Endothelial cell of umbilical vein (primary cell): ENCODE results near the gene MOK.

Source experiments
- EZH2 ChIP-seq: IDR thresholded peaks from 2 replicates; pipeline ENCODE4 v1.6.1; 2012; ENCODE audit warnings: borderline replicate concordance, low read depth, mild to moderate bottlenecking, moderate library complexity, low read length, inconsistent platforms; ENCODE audit not compliant: severe bottlenecking
- FOS ChIP-seq: IDR thresholded peaks from 2 replicates; pipeline ENCODE4 v1.6.1; 2011; ENCODE audit warnings: mild to moderate bottlenecking, low read length, moderate library complexity, borderline replicate concordance; ENCODE audit not compliant: insufficient read depth
- JUN ChIP-seq: IDR thresholded peaks from 2 replicates; pipeline ENCODE4 v1.6.1; 2011; ENCODE audit warnings: borderline replicate concordance, low read depth; ENCODE audit not compliant: insufficient read length, insufficient read depth
- POLR2A ChIP-seq: IDR thresholded peaks from 2 replicates; pipeline ENCODE4 v1.6.1; 2012; ENCODE audit warnings: low read depth, mild to moderate bottlenecking, control low read depth, low read length
- POLR2AphosphoS5 ChIP-seq: IDR thresholded peaks from 2 replicates; pipeline ENCODE4 v1.6.1; 2012; ENCODE audit warnings: low read depth, mild to moderate bottlenecking, control low read depth, low read length, moderate library complexity; ENCODE audit not compliant: insufficient read depth
- TF ChIP-seq, protein P1 (sequence below), 2 donors: IDR thresholded peaks; 1 replicate in 1 of 2; 2 replicates in 1 of 2; pipeline ENCODE4 v1.5.1; 2011; ENCODE audit warnings: low read length in 2 of 2, mild to moderate bottlenecking in 2 of 2, moderate library complexity in 2 of 2, control low read depth in 1 of 2, inconsistent platforms in 1 of 2, low read depth in 1 of 2; ENCODE audit not compliant: insufficient read depth in 1 of 2; ENCODE audit errors: extremely low read depth in 1 of 2
- TF ChIP-seq, protein P2 (sequence below): IDR thresholded peaks from 2 replicates; pipeline ENCODE4 v1.6.1; 2011; ENCODE audit not compliant: insufficient read depth, insufficient read length

DNA sequence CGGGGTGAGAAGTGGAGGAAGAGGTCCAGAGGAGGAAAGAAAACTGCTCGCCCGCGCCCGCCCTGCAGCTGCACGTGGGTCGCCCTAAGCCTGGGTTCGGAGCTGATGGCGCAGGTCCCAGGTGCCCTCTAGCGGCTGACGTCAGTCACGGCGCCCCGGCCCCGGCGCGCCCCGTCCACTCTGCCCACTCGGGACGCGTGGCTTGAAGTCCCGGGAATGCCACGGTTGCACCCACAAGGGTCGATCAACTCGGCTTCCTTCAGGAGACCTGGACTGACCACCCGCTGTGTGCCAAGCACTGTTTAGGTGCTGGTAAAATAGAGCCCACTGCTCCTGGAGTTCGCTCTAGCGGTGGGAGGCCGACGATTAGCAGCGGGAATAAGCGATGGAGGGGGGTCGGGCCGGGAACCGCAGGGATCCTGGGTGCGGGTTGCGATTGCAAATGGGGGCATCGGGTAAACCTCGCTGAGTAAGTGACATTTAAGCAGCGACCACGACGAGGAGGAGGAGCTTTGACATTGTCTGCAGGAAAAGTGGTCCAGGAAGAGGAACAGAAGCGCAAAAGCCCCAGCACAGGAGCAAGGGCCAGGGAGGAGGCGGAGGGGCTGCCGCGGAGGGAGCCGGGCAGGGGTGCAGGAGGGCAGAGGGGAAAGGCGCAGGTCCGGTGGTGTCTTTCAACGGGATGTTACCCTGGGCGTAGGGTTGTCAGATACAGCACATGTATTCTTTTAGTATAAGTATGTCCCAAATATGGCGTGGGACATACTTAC, 9.5 kb upstream of the MOK start:
- TF ChIP-seq, protein P1, sequence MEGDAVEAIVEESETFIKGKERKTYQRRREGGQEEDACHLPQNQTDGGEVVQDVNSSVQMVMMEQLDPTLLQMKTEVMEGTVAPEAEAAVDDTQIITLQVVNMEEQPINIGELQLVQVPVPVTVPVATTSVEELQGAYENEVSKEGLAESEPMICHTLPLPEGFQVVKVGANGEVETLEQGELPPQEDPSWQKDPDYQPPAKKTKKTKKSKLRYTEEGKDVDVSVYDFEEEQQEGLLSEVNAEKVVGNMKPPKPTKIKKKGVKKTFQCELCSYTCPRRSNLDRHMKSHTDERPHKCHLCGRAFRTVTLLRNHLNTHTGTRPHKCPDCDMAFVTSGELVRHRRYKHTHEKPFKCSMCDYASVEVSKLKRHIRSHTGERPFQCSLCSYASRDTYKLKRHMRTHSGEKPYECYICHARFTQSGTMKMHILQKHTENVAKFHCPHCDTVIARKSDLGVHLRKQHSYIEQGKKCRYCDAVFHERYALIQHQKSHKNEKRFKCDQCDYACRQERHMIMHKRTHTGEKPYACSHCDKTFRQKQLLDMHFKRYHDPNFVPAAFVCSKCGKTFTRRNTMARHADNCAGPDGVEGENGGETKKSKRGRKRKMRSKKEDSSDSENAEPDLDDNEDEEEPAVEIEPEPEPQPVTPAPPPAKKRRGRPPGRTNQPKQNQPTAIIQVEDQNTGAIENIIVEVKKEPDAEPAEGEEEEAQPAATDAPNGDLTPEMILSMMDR (IDR thresholded peaks at IDR 0.05; ENCODE audit: extremely low read depth in 1 of 2, insufficient read depth in 1 of 2, low read depth in 1 of 2, low read length in 2 of 2) = peak; percentile 99
- TF ChIP-seq POLR2A (no peak), POLR2AphosphoS5 (no peak), EZH2 (no peak), FOS (no peak), JUN (no peak)
- TF ChIP-seq, protein P2, sequence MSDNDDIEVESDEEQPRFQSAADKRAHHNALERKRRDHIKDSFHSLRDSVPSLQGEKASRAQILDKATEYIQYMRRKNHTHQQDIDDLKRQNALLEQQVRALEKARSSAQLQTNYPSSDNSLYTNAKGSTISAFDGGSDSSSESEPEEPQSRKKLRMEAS = peak; percentile 78
